ENCODE results near the gene CCDC122.

GRCh38 chr13:43815204-43815603 lies 64.3 kb downstream of the CCDC122 start:
- TF ChIP-seq MYC (IDR thresholded peaks at IDR 0.05; ENCODE audit: borderline replicate concordance, low read length) (no peak), TP53 (CRISPR knock-in tag; IDR thresholded peaks at IDR 0.05) (no peak), CHD4 (IDR thresholded peaks at IDR 0.05; ENCODE audit: borderline replicate concordance) (no peak), FOSL2 (IDR thresholded peaks at IDR 0.05) (peak; percentile 20; the same call in 1 of the 2 replicates), FOSL2 (CRISPR knock-in tag; IDR thresholded peaks at IDR 0.05) (no peak), HDAC2 (IDR thresholded peaks at IDR 0.05) (no peak)
- TF ChIP-seq, protein P1, sequence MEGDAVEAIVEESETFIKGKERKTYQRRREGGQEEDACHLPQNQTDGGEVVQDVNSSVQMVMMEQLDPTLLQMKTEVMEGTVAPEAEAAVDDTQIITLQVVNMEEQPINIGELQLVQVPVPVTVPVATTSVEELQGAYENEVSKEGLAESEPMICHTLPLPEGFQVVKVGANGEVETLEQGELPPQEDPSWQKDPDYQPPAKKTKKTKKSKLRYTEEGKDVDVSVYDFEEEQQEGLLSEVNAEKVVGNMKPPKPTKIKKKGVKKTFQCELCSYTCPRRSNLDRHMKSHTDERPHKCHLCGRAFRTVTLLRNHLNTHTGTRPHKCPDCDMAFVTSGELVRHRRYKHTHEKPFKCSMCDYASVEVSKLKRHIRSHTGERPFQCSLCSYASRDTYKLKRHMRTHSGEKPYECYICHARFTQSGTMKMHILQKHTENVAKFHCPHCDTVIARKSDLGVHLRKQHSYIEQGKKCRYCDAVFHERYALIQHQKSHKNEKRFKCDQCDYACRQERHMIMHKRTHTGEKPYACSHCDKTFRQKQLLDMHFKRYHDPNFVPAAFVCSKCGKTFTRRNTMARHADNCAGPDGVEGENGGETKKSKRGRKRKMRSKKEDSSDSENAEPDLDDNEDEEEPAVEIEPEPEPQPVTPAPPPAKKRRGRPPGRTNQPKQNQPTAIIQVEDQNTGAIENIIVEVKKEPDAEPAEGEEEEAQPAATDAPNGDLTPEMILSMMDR (IDR thresholded peaks at IDR 0.05): no peak

Measured in A549 (cell line).